ENCODE data around the gene HSD11B1. TPM values are rescaled to one million over a fixed set of nuclear protein-coding genes. Genes with fewer than 3 reads are reported as not detected.

Gene HSD11B1
- total RNA-seq, 1 donor from 2014 or later: 4.1 TPM

GRCh38 chr1:209733409-209734192 is 29.0 kb downstream of the HSD11B1 start:
- TF ChIP-seq CTCF (IDR thresholded peaks at IDR 0.05; ENCODE audit: borderline replicate concordance): no peak
- intact Hi-C loops (cut with micrococcal nuclease): no loop called here
- Histone ChIP-seq H3K36me3 (no peaks in the 10 kb centered on the region), H3K9me3 (replicated peaks) (no peaks in the 10 kb centered on the region), H3K27ac (replicated peaks) (peak overlapping the region; percentile 13), H3K4me1 (peaks cover 38% of the 10 kb centered on the region), H3K4me3 (no peak overlapping the region), H3K27me3 (ENCODE audit: low read depth) (no peaks in the 10 kb centered on the region)
- no peak for DNase-seq

- no peak for TF ChIP-seq CTCF (IDR thresholded peaks at IDR 0.05; ENCODE audit: borderline replicate concordance)
- intact Hi-C loops (cut with micrococcal nuclease): no loop called here
- Histone ChIP-seq H3K4me1 (peaks cover 40% of the 10 kb centered on the region), H3K9me3 (replicated peaks) (no peaks in the 10 kb centered on the region), H3K27ac (replicated peaks) (no peak overlapping the region), H3K27me3 (ENCODE audit: low read depth) (no peaks in the 10 kb centered on the region), H3K36me3 (no peaks in the 10 kb centered on the region), H3K4me3 (no peak overlapping the region)
- no peak for DNase-seq
Measured at GRCh38 chr1:209736490-209737117, 32.0 kb downstream of the HSD11B1 start.

- H3K9me3 ChIP-seq (replicated peaks): no peaks in the 10 kb centered on the region
- no peak for DNase-seq
- no peaks in the 10 kb centered on the region for H3K27me3 ChIP-seq (ENCODE audit: low read depth)
- H3K27ac ChIP-seq (replicated peaks): no peak overlapping the region
- intact Hi-C loops (cut with micrococcal nuclease): no loop called here
- no peak overlapping the region for H3K4me3 ChIP-seq
- no peak for TF ChIP-seq CTCF (IDR thresholded peaks at IDR 0.05; ENCODE audit: borderline replicate concordance)
- peaks cover 45% of the 10 kb centered on the region for H3K4me1 ChIP-seq
- H3K36me3 ChIP-seq: no peaks in the 10 kb centered on the region
Measured at GRCh38 chr1:209737118-209737505, 32.5 kb downstream of the HSD11B1 start.

GRCh38 chr1:209738270-209738669 is 33.6 kb downstream of the HSD11B1 start:
- Histone ChIP-seq H3K4me1 (peaks cover 48% of the 10 kb centered on the region), H3K36me3 (no peaks in the 10 kb centered on the region), H3K27ac (replicated peaks) (no peak overlapping the region), H3K9me3 (replicated peaks) (no peaks in the 10 kb centered on the region), H3K4me3 (no peak overlapping the region), H3K27me3 (ENCODE audit: low read depth) (no peaks in the 10 kb centered on the region)
- intact Hi-C loops (cut with micrococcal nuclease): no loop called here
- DNase-seq: no peak
- no peak for TF ChIP-seq CTCF (IDR thresholded peaks at IDR 0.05; ENCODE audit: borderline replicate concordance)

- no peaks in the 10 kb centered on the region for H3K27me3 ChIP-seq (ENCODE audit: low read depth)
- TF ChIP-seq CTCF (IDR thresholded peaks at IDR 0.05; ENCODE audit: borderline replicate concordance): no peak
- H3K27ac ChIP-seq (replicated peaks): peak overlapping the region; percentile 90
- no peak overlapping the region for H3K4me3 ChIP-seq
- H3K36me3 ChIP-seq: no peaks in the 10 kb centered on the region
- intact Hi-C loops (cut with micrococcal nuclease): loop anchor here (10.0 kb wide), 2 partner anchors 46 to 166 kb away; no protein-coding TSS in a partner anchor
- no peaks in the 10 kb centered on the region for H3K9me3 ChIP-seq (replicated peaks)
- peaks cover 45% of the 10 kb centered on the region for H3K4me1 ChIP-seq
- no peak for DNase-seq
Measured at GRCh38 chr1:209741193-209741592, 36.5 kb downstream of the HSD11B1 start.

Measured in left ventricle myocardium inferior (tissue), 1 donor.